HEK293 (cell line): ENCODE measurements around the gene SLC12A3.

Experiments used
- CTCF ChIA-PET: fragments of 350-600 bp; formaldehyde crosslinking; extraction: SDS; loops from one replicate; lab custom pipeline; 2021; ENCODE audit warnings: antibody characterized with exemption; lab: Yijun Ruan, JAX
- POLR2A ChIA-PET: fragments of 300-600 bp; formaldehyde crosslinking; extraction: SDS; loops from one replicate; lab custom pipeline; 2020; ENCODE audit warnings: antibody characterized with exemption, inconsistent platforms; lab: Yijun Ruan, JAX
- H3K27ac ChIP-seq: fragments of 200-500 bp; sonication (Bioruptor generic); 2 replicates; pipeline ENCODE4 v1.5.1; 2014; ENCODE audit warnings: low read depth, low read length, control low read depth, inconsistent platforms; ENCODE audit errors: extremely low read depth
- H3K36me3 ChIP-seq, 2 experiments: fragments of 200-500 bp in 1 of 2; sonication (Bioruptor generic) in 1 of 2; 1 replicate in 1 of 2; 2 replicates in 1 of 2; pipeline ENCODE4 v1.5.1; 2014 to 2017; ENCODE audit warnings: inconsistent platforms in 2 of 2, low read length in 2 of 2; ENCODE audit not compliant: control insufficient read depth in 2 of 2, insufficient read depth in 1 of 2
- H3K4me1 ChIP-seq: fragments of 200-500 bp; sonication (Bioruptor generic); 2 replicates; pipeline ENCODE4 v1.5.1; 2014; ENCODE audit warnings: mild to moderate bottlenecking, low read length, inconsistent platforms; ENCODE audit not compliant: control insufficient read depth, insufficient read depth
- H3K4me3 ChIP-seq: 2 replicates; pipeline ENCODE4 v1.5.1; 2011; ENCODE audit warnings: low read depth, mild to moderate bottlenecking, control low read depth, low read length, moderate library complexity
- H3K9me3 ChIP-seq: fragments of 200-500 bp; sonication (Bioruptor generic); 2 replicates; pipeline ENCODE4 v1.5.1; 2014; ENCODE audit warnings: low read depth, low read length, inconsistent platforms; ENCODE audit not compliant: control insufficient read depth, insufficient read depth
- EGR2 ChIP-seq: fragments of 450-650 bp; formaldehyde crosslinking; IDR thresholded peaks from 2 replicates; pipeline ENCODE4 v1.5.1; 2016; ENCODE audit warnings: low read depth, missing biosample characterization, missing genetic modification characterization
- GLI4 ChIP-seq: fragments of 450-650 bp; formaldehyde crosslinking; IDR thresholded peaks from 2 replicates; pipeline ENCODE4 v1.5.1; 2016; ENCODE audit warnings: missing biosample characterization, missing genetic modification characterization
- GLIS1 ChIP-seq: fragments of 450-650 bp; formaldehyde crosslinking; IDR thresholded peaks from 2 replicates; pipeline ENCODE4 v1.5.1; 2016; ENCODE audit warnings: missing biosample characterization, missing genetic modification characterization
- HIC1 ChIP-seq: fragments of 450-650 bp; formaldehyde crosslinking; IDR thresholded peaks from 2 replicates; pipeline ENCODE4 v1.5.1; 2016; ENCODE audit warnings: missing biosample characterization, missing genetic modification characterization
- SCRT2 ChIP-seq: fragments of 450-650 bp; formaldehyde crosslinking; IDR thresholded peaks from 2 replicates; pipeline ENCODE4 v1.5.1; 2016; ENCODE audit warnings: missing biosample characterization, missing genetic modification characterization
- SETDB1 ChIP-seq: IDR thresholded peaks from one replicate; pipeline ENCODE4 v1.6.1; 2017; ENCODE audit warnings: mild to moderate bottlenecking, low read length, moderate library complexity, mixed read lengths; ENCODE audit not compliant: insufficient read length
- TRIM28 ChIP-seq: IDR thresholded peaks from 2 replicates; pipeline ENCODE4 v1.6.1; 2011; ENCODE audit warnings: low read length, control low read depth, borderline replicate concordance
- TSHZ1 ChIP-seq: fragments of 450-650 bp; formaldehyde crosslinking; IDR thresholded peaks from 2 replicates; pipeline ENCODE4 v1.5.1; 2016; ENCODE audit warnings: missing biosample characterization, missing genetic modification characterization, borderline replicate concordance
- YY1 ChIP-seq: fragments of 450-650 bp; formaldehyde crosslinking; IDR thresholded peaks from 2 replicates; pipeline ENCODE4 v1.5.1; 2018; ENCODE audit warnings: missing biosample characterization, missing genetic modification characterization
- YY2 ChIP-seq: fragments of 450-650 bp; formaldehyde crosslinking; IDR thresholded peaks from 2 replicates; pipeline ENCODE4 v1.5.1; 2016; ENCODE audit warnings: missing biosample characterization, missing genetic modification characterization
- ZNF10 ChIP-seq: fragments of 450-650 bp; formaldehyde crosslinking; IDR thresholded peaks from 2 replicates; pipeline ENCODE4 v1.5.1; 2017; ENCODE audit warnings: missing biosample characterization, missing genetic modification characterization
- ZNF112 ChIP-seq: fragments of 450-650 bp; formaldehyde crosslinking; IDR thresholded peaks from 2 replicates; pipeline ENCODE4 v1.5.0; 2017; ENCODE audit warnings: missing biosample characterization, missing genetic modification characterization
- ZNF157 ChIP-seq: fragments of 450-650 bp; formaldehyde crosslinking; IDR thresholded peaks from 2 replicates; pipeline ENCODE4 v1.5.1; 2016; ENCODE audit warnings: missing biosample characterization, missing genetic modification characterization
- ZNF530 ChIP-seq: fragments of 450-650 bp; formaldehyde crosslinking; IDR thresholded peaks from 2 replicates; pipeline ENCODE4 v1.5.1; 2016; ENCODE audit warnings: low read depth, missing biosample characterization, missing genetic modification characterization
- ZNF629 ChIP-seq: fragments of 450-650 bp; formaldehyde crosslinking; IDR thresholded peaks from 2 replicates; pipeline ENCODE4 v1.5.1; 2017; ENCODE audit warnings: missing biosample characterization, missing genetic modification characterization
- ZNF658 ChIP-seq: fragments of 450-650 bp; formaldehyde crosslinking; IDR thresholded peaks from 2 replicates; pipeline ENCODE4; 2016; ENCODE audit warnings: missing biosample characterization, missing genetic modification characterization
- ZNF660 ChIP-seq: fragments of 450-650 bp; IDR thresholded peaks from 2 replicates; pipeline ENCODE4 v1.5.1; 2018; ENCODE audit warnings: missing biosample characterization, mild to moderate bottlenecking, missing genetic modification characterization
- ZNF664 ChIP-seq: fragments of 450-650 bp; formaldehyde crosslinking; IDR thresholded peaks from 2 replicates; pipeline ENCODE4 v1.5.1; 2016; ENCODE audit warnings: missing biosample characterization, missing genetic modification characterization
- ZNF785 ChIP-seq: fragments of 450-650 bp; formaldehyde crosslinking; IDR thresholded peaks from 2 replicates; pipeline ENCODE4 v1.5.1; 2016; ENCODE audit warnings: missing biosample characterization, missing genetic modification characterization
- ZSCAN5A ChIP-seq: fragments of 450-650 bp; formaldehyde crosslinking; IDR thresholded peaks from 2 replicates; pipeline ENCODE4 v1.5.1; 2016; ENCODE audit warnings: missing biosample characterization, missing genetic modification characterization

SLC12A3 gene

GRCh38 chr16:56939801-56940200 is 74.8 kb downstream of the SLC12A3 start:
- TF ChIP-seq SETDB1 (no peak), YY1 (tag by site-specific recombination) (no peak), ZNF664 (tag by site-specific recombination) (no peak), ZSCAN5A (tag by site-specific recombination) (no peak), SCRT2 (tag by site-specific recombination) (no peak), EGR2 (tag by site-specific recombination) (no peak), YY2 (tag by site-specific recombination) (no peak), ZNF660 (tag by site-specific recombination) (no peak), TSHZ1 (tag by site-specific recombination) (no peak), GLI4 (tag by site-specific recombination) (no peak), ZNF112 (tag by site-specific recombination) (no peak), HIC1 (tag by site-specific recombination) (no peak), ZNF785 (tag by site-specific recombination) (no peak), ZNF629 (tag by site-specific recombination) (no peak), ZNF658 (tag by site-specific recombination) (no peak), TRIM28 (no peak)
- Histone ChIP-seq H3K4me3 (no peak overlapping the region), H3K9me3 (no peaks in the 10 kb centered on the region), H3K27ac (no peak overlapping the region), H3K36me3 (peaks cover 40 to 97% of the 10 kb centered on the region in 2 experiments), H3K4me1 (no peaks in the 10 kb centered on the region)
- ChIA-PET POLR2A (no interaction called here), CTCF (no interaction called here)

- no peak for TF ChIP-seq ZNF10
- TF ChIP-seq ZNF530 (tag by site-specific recombination): no peak
- no peak for TF ChIP-seq ZNF157 (tag by site-specific recombination)
- TF ChIP-seq GLIS1 (tag by site-specific recombination): no peak
- TF ChIP-seq, all 188 proteins: peak for 0
- POLR2A ChIA-PET: interaction anchor here (2.2 kb wide), 1 partner anchor 10 kb away, joined by 11 read pairs; the partner anchor contains the start of gene HERPUD1
- H3K36me3 ChIP-seq: peaks cover 37 to 91% of the 10 kb centered on the region in 2 experiments
Measured at GRCh38 chr16:56941092-56941491, 76.1 kb downstream of the SLC12A3 start.

More at GRCh38 chr16:56941092-56941491, 76.1 kb downstream of the SLC12A3 start:
- Histone ChIP-seq H3K9me3 (no peaks in the 10 kb centered on the region), H3K4me1 (no peaks in the 10 kb centered on the region), H3K4me3 (no peak overlapping the region), H3K27ac (no peak overlapping the region)
- CTCF ChIA-PET: interaction anchor here (0.7 to 1.7 kb wide), 5 partner anchors 10 to 166 kb away, joined by 3 to 11 read pairs (median 3); no protein-coding TSS in a partner anchor
